ENCODE results near the gene PLEKHD1. TPM values are rescaled to one million over a fixed set of nuclear protein-coding genes. Genes with fewer than 3 reads are reported as not detected.

Gene PLEKHD1
- total RNA-seq, 2 donors from 2014 or later: 0.05 to 0.10 TPM

- H3K27me3 ChIP-seq: peaks cover 6% of the 10 kb centered on the region
- intact Hi-C loops (cut with DNase I): no loop called here
- no peak for DNase-seq
- H3K9ac ChIP-seq (ENCODE audit: low read depth in 2 of 2, low read length in 2 of 2): no peak overlapping the region
- H3K36me3 ChIP-seq: no peaks in the 10 kb centered on the region
- H3K4me3 ChIP-seq: no peak overlapping the region
- no peak overlapping the region for H3K27ac ChIP-seq
- TF ChIP-seq CTCF (IDR thresholded peaks at IDR 0.05): no peak
- H3K9me3 ChIP-seq: no peaks in the 10 kb centered on the region
- H3K4me1 ChIP-seq: no peaks in the 10 kb centered on the region
Observed at GRCh38 chr14:69548566-69548965, 64.0 kb downstream of the PLEKHD1 start.

GRCh38 chr14:69551511-69551910 lies 67.0 kb downstream of the PLEKHD1 start:
- H3K36me3 ChIP-seq: no peaks in the 10 kb centered on the region
- no peak overlapping the region for H3K4me3 ChIP-seq
- H3K9me3 ChIP-seq: no peaks in the 10 kb centered on the region
- H3K9ac ChIP-seq (ENCODE audit: low read depth in 2 of 2, low read length in 2 of 2): no peak overlapping the region
- no peak overlapping the region for H3K27ac ChIP-seq
- intact Hi-C loops (cut with DNase I): no loop called here
- no peak for TF ChIP-seq CTCF (IDR thresholded peaks at IDR 0.05)
- H3K27me3 ChIP-seq: peaks cover 6% of the 10 kb centered on the region
- no peak for DNase-seq
- no peaks in the 10 kb centered on the region for H3K4me1 ChIP-seq

- Histone ChIP-seq H3K27ac (no peak overlapping the region), H3K9ac (ENCODE audit: low read depth in 2 of 2, low read length in 2 of 2) (no peak overlapping the region), H3K9me3 (no peaks in the 10 kb centered on the region), H3K4me3 (no peak overlapping the region), H3K4me1 (no peaks in the 10 kb centered on the region), H3K36me3 (no peaks in the 10 kb centered on the region), H3K27me3 (peaks cover 1% of the 10 kb centered on the region)
- no peak for DNase-seq
- intact Hi-C loops (cut with DNase I): no loop called here
- no peak for TF ChIP-seq CTCF (IDR thresholded peaks at IDR 0.05)
Observed at GRCh38 chr14:69553252-69553651, 68.7 kb downstream of the PLEKHD1 start.

GRCh38 chr14:69554500-69554899 lies 70.0 kb downstream of the PLEKHD1 start:
- no peak for TF ChIP-seq CTCF (IDR thresholded peaks at IDR 0.05)
- H3K9ac ChIP-seq (ENCODE audit: low read depth in 2 of 2, low read length in 2 of 2): no peak overlapping the region
- no peaks in the 10 kb centered on the region for H3K36me3 ChIP-seq
- intact Hi-C loops (cut with DNase I): no loop called here
- DNase-seq: no peak
- H3K27ac ChIP-seq: no peak overlapping the region
- H3K4me3 ChIP-seq: no peak overlapping the region
- no peaks in the 10 kb centered on the region for H3K9me3 ChIP-seq
- no peaks in the 10 kb centered on the region for H3K27me3 ChIP-seq
- H3K4me1 ChIP-seq: no peaks in the 10 kb centered on the region

GRCh38 chr14:69558774-69559173 lies 74.2 kb downstream of the PLEKHD1 start:
- Histone ChIP-seq H3K27ac (no peak overlapping the region), H3K36me3 (no peaks in the 10 kb centered on the region), H3K9ac (ENCODE audit: low read depth in 2 of 2, low read length in 2 of 2) (no peak overlapping the region), H3K9me3 (no peaks in the 10 kb centered on the region), H3K4me1 (no peaks in the 10 kb centered on the region), H3K4me3 (no peak overlapping the region), H3K27me3 (no peaks in the 10 kb centered on the region)
- DNase-seq: no peak
- no peak for TF ChIP-seq CTCF (IDR thresholded peaks at IDR 0.05)
- intact Hi-C loops (cut with DNase I): no loop called here

GRCh38 chr14:69559581-69560011 lies 75.1 kb downstream of the PLEKHD1 start:
- H3K36me3 ChIP-seq: no peaks in the 10 kb centered on the region
- no peak for TF ChIP-seq CTCF (IDR thresholded peaks at IDR 0.05)
- no peak for DNase-seq
- no peaks in the 10 kb centered on the region for H3K9me3 ChIP-seq
- no peak overlapping the region for H3K27ac ChIP-seq
- H3K27me3 ChIP-seq: no peaks in the 10 kb centered on the region
- no peak overlapping the region for H3K4me3 ChIP-seq
- no peaks in the 10 kb centered on the region for H3K4me1 ChIP-seq
- H3K9ac ChIP-seq (ENCODE audit: low read depth in 2 of 2, low read length in 2 of 2): no peak overlapping the region
- intact Hi-C loops (cut with DNase I): no loop called here
